Natural killer cell (primary cell): ENCODE measurements around the gene DNA2. TPM values are rescaled to one million over a fixed set of nuclear protein-coding genes. Genes with fewer than 3 reads are reported as not detected.

Source experiments
- ATAC-seq, 3 donors: fragments of 150-1000 bp in 2 of 3; fragments of 200-7000 bp in 1 of 3; cut with Tn5 transposase; 1 replicate in 1 of 3; 2 replicates in 2 of 3; pipeline ENCODE4 v1.10.0; 2021; ENCODE audit warnings: mild to moderate bottlenecking in 2 of 3, moderate library complexity in 2 of 3
- DNase-seq, 2 donors: peaks; one replicate each; pipeline versions ENCODE4 v3.0.0 to v3.0.0-alpha.2; 2013 to 2021; ENCODE audit warnings: mixed read lengths in 1 of 2
- H3K27ac ChIP-seq: one replicate; pipeline ENCODE4 v1.5.1; 2013; ENCODE audit warnings: mild to moderate bottlenecking, low read length
- H3K27me3 ChIP-seq: one replicate; pipeline ENCODE4 v1.6.1; 2013; ENCODE audit warnings: low read length; ENCODE audit not compliant: control insufficient read depth, insufficient read depth
- H3K36me3 ChIP-seq: one replicate; pipeline ENCODE4 v1.6.1; 2013; ENCODE audit warnings: low read length; ENCODE audit not compliant: control insufficient read depth, insufficient read depth
- H3K4me1 ChIP-seq: one replicate; pipeline ENCODE4 v1.6.1; 2013; ENCODE audit warnings: low read length; ENCODE audit not compliant: control insufficient read depth, insufficient read depth
- H3K4me3 ChIP-seq: one replicate; pipeline ENCODE4 v1.5.1; 2013; ENCODE audit warnings: low read length
- H3K9me3 ChIP-seq: one replicate; pipeline ENCODE4 v1.6.1; 2013; ENCODE audit warnings: low read length; ENCODE audit not compliant: control insufficient read depth, insufficient read depth
- H3K27ac Mint-ChIP-seq, 2 donors: one replicate each; pipeline ENCODE4 v1.8.0; 2022; ENCODE audit warnings: mild to moderate bottlenecking in 2 of 2, mixed read lengths in 2 of 2, moderate library complexity in 1 of 2
- H3K27me3 Mint-ChIP-seq, 2 donors: one replicate each; pipeline ENCODE4 v1.8.0; 2022; ENCODE audit warnings: low read depth in 2 of 2, mixed read lengths in 2 of 2
- H3K36me3 Mint-ChIP-seq: one replicate; pipeline ENCODE4 v1.8.0; 2022; ENCODE audit warnings: mixed read lengths
- H3K4me1 Mint-ChIP-seq, 2 donors: one replicate each; pipeline ENCODE4 v1.8.0; 2022; ENCODE audit warnings: mixed read lengths in 2 of 2
- H3K4me3 Mint-ChIP-seq: one replicate; pipeline ENCODE4 v1.8.0; 2022; ENCODE audit warnings: mild to moderate bottlenecking, moderate library complexity, mixed read lengths
- H3K9me3 Mint-ChIP-seq, 2 donors: one replicate each; pipeline ENCODE4 v1.8.0; 2022; ENCODE audit warnings: mixed read lengths in 2 of 2
- WGBS: methylation state at CpG from one replicate; pipeline ENCODE4 v1.1.7; 2013; ENCODE audit warnings: missing lambda C conversion rate; ENCODE audit not compliant: insufficient coverage; 5-methylcytosine and 5-hydroxymethylcytosine counted together
- intact Hi-C: fragments of 100-400 bp; cut with micrococcal nuclease; formaldehyde crosslinking; loops from one replicate; pipeline ENCODE4 v1.14.2; 2022
- total RNA-seq, 4 donors: library from RNA; stranded (reverse); fragments of 120-200 nt in 1 of 4; gene quantifications; one replicate each; pipeline versions ENCODE4 v1.2.3 to v1.2.4, GENCODE V29; 2013 to 2022
- TF ChIP-seq, protein P1 (sequence below): fragments of 200-600 bp; IDR thresholded peaks from one replicate; pipeline ENCODE4 v1.8.0; 2022; ENCODE audit warnings: antibody characterized with exemption

Gene DNA2
- total RNA-seq, 3 donors from 2014 or later (not counting 1 experiment from before 2014, with no cell fraction given), result 7.7 to 9.9 (median 8.6) TPM

DNA sequence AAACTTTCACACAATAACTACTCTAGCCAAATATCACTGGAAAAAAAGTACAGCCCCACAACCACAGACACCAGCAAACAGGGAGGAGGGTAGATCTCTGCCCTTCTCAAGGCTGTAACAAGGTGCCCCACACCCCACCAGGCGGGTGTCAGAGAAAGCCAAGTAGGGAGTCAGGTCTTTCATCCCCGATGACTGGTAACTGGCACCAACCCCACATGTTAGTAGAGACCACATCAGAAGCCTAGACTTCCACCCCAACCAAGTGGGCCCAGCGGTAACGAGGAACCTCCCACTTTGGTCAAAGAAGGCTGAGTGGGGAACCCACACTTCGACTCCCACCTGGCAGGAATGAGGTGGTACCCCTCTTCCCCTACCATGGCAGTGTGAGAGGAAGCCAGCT is 48.3 kb downstream of the DNA2 start:
- intact Hi-C loops, result no loop called here
- no peaks in the 10 kb centered on the region for H3K9me3 Mint-ChIP-seq
- H3K27ac Mint-ChIP-seq, result peak overlapping the region; percentile 65 to 77
- H3K4me3 Mint-ChIP-seq, result no peak overlapping the region
- peak; percentile 64 to 92 (median 78) for ATAC-seq
- peaks cover 10% of the 10 kb centered on the region in 2 donors for H3K4me1 Mint-ChIP-seq
- Histone ChIP-seq H3K9me3 (no peaks in the 10 kb centered on the region), H3K4me1 (peaks cover 7% of the 10 kb centered on the region), H3K27me3 (no peaks in the 10 kb centered on the region), H3K4me3 (no peak overlapping the region), H3K36me3 (no peaks in the 10 kb centered on the region), H3K27ac (no peak overlapping the region)
- no peaks in the 10 kb centered on the region for H3K27me3 Mint-ChIP-seq
- H3K36me3 Mint-ChIP-seq, result no peaks in the 10 kb centered on the region
- TF ChIP-seq, protein P1, sequence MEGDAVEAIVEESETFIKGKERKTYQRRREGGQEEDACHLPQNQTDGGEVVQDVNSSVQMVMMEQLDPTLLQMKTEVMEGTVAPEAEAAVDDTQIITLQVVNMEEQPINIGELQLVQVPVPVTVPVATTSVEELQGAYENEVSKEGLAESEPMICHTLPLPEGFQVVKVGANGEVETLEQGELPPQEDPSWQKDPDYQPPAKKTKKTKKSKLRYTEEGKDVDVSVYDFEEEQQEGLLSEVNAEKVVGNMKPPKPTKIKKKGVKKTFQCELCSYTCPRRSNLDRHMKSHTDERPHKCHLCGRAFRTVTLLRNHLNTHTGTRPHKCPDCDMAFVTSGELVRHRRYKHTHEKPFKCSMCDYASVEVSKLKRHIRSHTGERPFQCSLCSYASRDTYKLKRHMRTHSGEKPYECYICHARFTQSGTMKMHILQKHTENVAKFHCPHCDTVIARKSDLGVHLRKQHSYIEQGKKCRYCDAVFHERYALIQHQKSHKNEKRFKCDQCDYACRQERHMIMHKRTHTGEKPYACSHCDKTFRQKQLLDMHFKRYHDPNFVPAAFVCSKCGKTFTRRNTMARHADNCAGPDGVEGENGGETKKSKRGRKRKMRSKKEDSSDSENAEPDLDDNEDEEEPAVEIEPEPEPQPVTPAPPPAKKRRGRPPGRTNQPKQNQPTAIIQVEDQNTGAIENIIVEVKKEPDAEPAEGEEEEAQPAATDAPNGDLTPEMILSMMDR, result no peak
- 20% methylated on average over 5 of the region's 5 CpGs for WGBS
- peak; percentile 21 to 52 for DNase-seq

GRCh38 chr10:68419376-68419775 is 52.4 kb downstream of the DNA2 start:
- ATAC-seq (no peak), DNase-seq (no peak)
- Histone ChIP-seq H3K27ac (no peak overlapping the region), H3K36me3 (no peaks in the 10 kb centered on the region), H3K27me3 (no peaks in the 10 kb centered on the region), H3K9me3 (no peaks in the 10 kb centered on the region), H3K4me1 (peaks cover 7% of the 10 kb centered on the region), H3K4me3 (no peak overlapping the region)
- H3K4me3 Mint-ChIP-seq, result no peak overlapping the region
- H3K27ac Mint-ChIP-seq, result no peak overlapping the region
- intact Hi-C loops, result no loop called here
- no peaks in the 10 kb centered on the region for H3K9me3 Mint-ChIP-seq
- 100% methylated on average over 3 of the region's 3 CpGs for WGBS
- no peaks in the 10 kb centered on the region for H3K27me3 Mint-ChIP-seq
- TF ChIP-seq, protein P1, result no peak
- peaks cover 10% of the 10 kb centered on the region in 2 donors for H3K4me1 Mint-ChIP-seq
- no peaks in the 10 kb centered on the region for H3K36me3 Mint-ChIP-seq

DNA sequence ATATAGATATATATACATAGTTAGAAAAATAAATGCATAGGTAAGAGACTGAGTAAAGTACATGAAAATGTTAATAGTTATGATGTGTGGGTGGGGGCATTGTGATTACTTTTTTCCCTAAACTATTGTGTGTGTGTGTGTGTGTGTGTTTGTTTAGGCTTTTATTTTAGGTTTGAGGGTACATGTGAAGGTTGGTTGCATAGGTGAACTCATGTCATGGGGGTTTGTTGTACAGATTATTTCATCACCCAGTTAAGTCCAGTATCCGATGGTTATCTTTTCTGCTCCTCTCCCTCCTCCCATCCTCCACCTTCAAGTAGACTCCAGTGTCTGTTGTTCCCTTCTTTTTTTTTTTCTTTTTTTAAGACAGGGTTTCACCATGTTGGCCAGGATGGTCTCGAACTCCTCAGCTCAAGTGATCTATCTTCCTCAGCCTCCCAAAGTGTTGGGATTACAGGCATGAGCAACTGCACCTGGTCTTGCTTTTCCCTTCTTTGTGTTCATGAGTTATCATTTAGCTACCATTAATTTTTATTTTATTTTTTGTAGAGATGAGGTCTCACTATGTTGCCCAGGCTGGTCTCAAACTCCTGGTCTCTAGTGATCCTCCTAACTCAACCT is 62.8 kb downstream of the DNA2 start:
- peaks cover 12% of the 10 kb centered on the region for H3K4me1 ChIP-seq
- Mint-ChIP-seq H3K9me3 (no peaks in the 10 kb centered on the region), H3K27ac (no peak overlapping the region), H3K4me1 (peaks cover 20 to 21% of the 10 kb centered on the region in 2 donors), H3K36me3 (no peaks in the 10 kb centered on the region), H3K4me3 (peak overlapping the region; percentile 38), H3K27me3 (no peaks in the 10 kb centered on the region)
- WGBS, result 96% methylated on average over 2 of the region's 2 CpGs
- ATAC-seq, result no peak
- DNase-seq, result no peak
- intact Hi-C loops, result no loop called here
- H3K36me3 ChIP-seq, result no peaks in the 10 kb centered on the region
- H3K27me3 ChIP-seq, result no peaks in the 10 kb centered on the region
- H3K27ac ChIP-seq, result no peak overlapping the region
- H3K4me3 ChIP-seq, result no peak overlapping the region
- TF ChIP-seq, protein P1, result no peak
- H3K9me3 ChIP-seq, result no peaks in the 10 kb centered on the region
